OCI-LY3 (cell line): ENCODE results near the gene NUDT9.

Source experiments
- H2AFZ ChIP-seq: fragments of 200-600, 300-600 bp; shearing (Covaris generic); 2 replicates; pipeline ENCODE4 v1.6.0; 2014; ENCODE audit warnings: antibody characterized with exemption, low read depth, low read length
- H3K27ac ChIP-seq: fragments of 200-600, 300-600 bp; sonication (generic); 2 replicates; pipeline ENCODE4 v1.5.1; 2014; ENCODE audit warnings: mild to moderate bottlenecking, low read length, moderate library complexity, mixed read lengths
- H3K27me3 ChIP-seq: fragments of 200-600, 300-600 bp; sonication (generic); 2 replicates; pipeline ENCODE4 v1.6.1; 2014; ENCODE audit warnings: low read depth, low read length, mixed read lengths
- H3K36me3 ChIP-seq: fragments of 200-600, 300-600 bp; sonication (generic); replicated peaks from 2 replicates; pipeline ENCODE3; 2014; ENCODE audit warnings: low read depth, low read length, mixed read lengths
- H3K4me1 ChIP-seq: fragments of 300-600, 200-600 bp; sonication (generic); 2 replicates; pipeline ENCODE4 v1.6.1; 2014; ENCODE audit warnings: low read length, mixed read lengths
- H3K4me2 ChIP-seq: fragments of 200-600, 300-600 bp; sonication (generic); 2 replicates; pipeline ENCODE4 v1.6.1; 2014; ENCODE audit warnings: low read length, mixed read lengths
- H3K4me3 ChIP-seq: fragments of 300-600, 200-600 bp; sonication (generic); 2 replicates; pipeline ENCODE4 v1.5.1; 2014; ENCODE audit warnings: antibody characterized with exemption, mild to moderate bottlenecking, low read length, moderate library complexity
- H3K79me2 ChIP-seq: fragments of 300-600, 200-600 bp; shearing (Covaris generic); 2 replicates; pipeline ENCODE4 v1.6.1; 2014; ENCODE audit warnings: mild to moderate bottlenecking, low read length, mixed read lengths
- H3K9ac ChIP-seq: fragments of 300-600, 200-600 bp; shearing (Covaris generic); 2 replicates; pipeline ENCODE4 v1.6.0; 2014; ENCODE audit warnings: mild to moderate bottlenecking, low read length, moderate library complexity
- H3K9me3 ChIP-seq: fragments of 200-600, 300-600 bp; shearing (Covaris generic); 2 replicates; pipeline ENCODE4 v1.6.1; 2014; ENCODE audit warnings: low read length, mixed read lengths; ENCODE audit not compliant: insufficient read depth
- H4K20me1 ChIP-seq: fragments of 200-600, 300-600 bp; sonication (generic); 2 replicates; pipeline ENCODE4 v1.6.1; 2016; ENCODE audit warnings: low read length, mixed read lengths; ENCODE audit not compliant: insufficient read depth
- CTCF ChIP-seq: fragments of 200-600, 300-600 bp; sonication (generic); IDR thresholded peaks from 2 replicates; pipeline ENCODE4 v1.5.1; 2014; ENCODE audit warnings: antibody characterized with exemption, low read length, low read depth
- EZH2phosphoT487 ChIP-seq: fragments of 200-600 bp; shearing (Covaris generic); IDR thresholded peaks from 2 replicates; pipeline ENCODE4 v1.6.1; 2018; ENCODE audit warnings: antibody characterized with exemption, mixed run types, low read depth

The NUDT9 gene

GRCh38 chr4:87422104-87423052 lies at the start of gene NUDT9:
TSS of gene NUDT9 (plus strand) at chr4:87422573. CDS start at chr4:87422906, 333 bp downstream.
- peak within 1 kb of the TSS; percentile 85 for H2AFZ ChIP-seq
- H3K36me3 ChIP-seq = no peaks in the 10 kb centered on the region
- no peaks in the 10 kb centered on the region for H4K20me1 ChIP-seq
- no peak for TF ChIP-seq CTCF
- TF ChIP-seq EZH2phosphoT487 = no peak
- H3K4me1 ChIP-seq = peaks cover 9% of the 10 kb centered on the region
- H3K4me3 ChIP-seq = peak within 1 kb of the TSS; percentile 86
- H3K9me3 ChIP-seq = no peaks in the 10 kb centered on the region
- peak within 1 kb of the TSS; percentile 78 for H3K9ac ChIP-seq
- peaks cover 36% of the 10 kb centered on the region for H3K79me2 ChIP-seq
- H3K27ac ChIP-seq = peak within 1 kb of the TSS; percentile 76
- H3K4me2 ChIP-seq = peak within 1 kb of the TSS; percentile 77
- no peaks in the 10 kb centered on the region for H3K27me3 ChIP-seq

GRCh38 chr4:87375719-87376291 lies 46.6 kb upstream of the NUDT9 start:
- TF ChIP-seq EZH2phosphoT487 (no peak), CTCF (peak; percentile 75)
- Histone ChIP-seq H4K20me1 (no peaks in the 10 kb centered on the region), H3K4me3 (no peak overlapping the region), H3K4me1 (no peaks in the 10 kb centered on the region), H3K4me2 (no peak overlapping the region), H3K27me3 (no peaks in the 10 kb centered on the region), H3K36me3 (peaks cover 11% of the 10 kb centered on the region), H3K9me3 (no peaks in the 10 kb centered on the region), H3K27ac (no peak overlapping the region), H3K79me2 (no peaks in the 10 kb centered on the region), H3K9ac (no peak overlapping the region), H2AFZ (no peak overlapping the region)

GRCh38 chr4:87377816-87378215 lies 44.6 kb upstream of the NUDT9 start:
- Histone ChIP-seq H3K9me3 (no peaks in the 10 kb centered on the region), H3K79me2 (no peaks in the 10 kb centered on the region), H3K36me3 (peaks cover 3% of the 10 kb centered on the region), H3K4me1 (no peaks in the 10 kb centered on the region), H3K27ac (no peak overlapping the region), H3K4me2 (no peak overlapping the region), H3K27me3 (no peaks in the 10 kb centered on the region), H4K20me1 (no peaks in the 10 kb centered on the region), H3K4me3 (no peak overlapping the region), H3K9ac (no peak overlapping the region), H2AFZ (no peak overlapping the region)
- no peak for TF ChIP-seq EZH2phosphoT487
- TF ChIP-seq CTCF = no peak

- H3K36me3 ChIP-seq = no peaks in the 10 kb centered on the region
- no peak overlapping the region for H3K9ac ChIP-seq
- H3K4me1 ChIP-seq = no peaks in the 10 kb centered on the region
- no peaks in the 10 kb centered on the region for H3K9me3 ChIP-seq
- H3K79me2 ChIP-seq = peaks cover 11% of the 10 kb centered on the region
- TF ChIP-seq CTCF = no peak
- no peak for TF ChIP-seq EZH2phosphoT487
- no peak overlapping the region for H3K4me2 ChIP-seq
- H4K20me1 ChIP-seq = no peaks in the 10 kb centered on the region
- no peak overlapping the region for H2AFZ ChIP-seq
- H3K27me3 ChIP-seq = no peaks in the 10 kb centered on the region
- no peak overlapping the region for H3K4me3 ChIP-seq
- no peak overlapping the region for H3K27ac ChIP-seq
These were observed 40.3 kb upstream of the NUDT9 start for GRCh38 chr4:87382116-87382515.
